ENCODE results near the gene LLCFC1. TPM values are rescaled to one million over a fixed set of nuclear protein-coding genes. Genes with fewer than 3 reads are reported as not detected.

Gene LLCFC1
- total and polyA plus RNA-seq, 2 of the 8 experiments (the other 6 are each of a cell fraction or from before 2014, with no cell fraction given) = not detected

DNA sequence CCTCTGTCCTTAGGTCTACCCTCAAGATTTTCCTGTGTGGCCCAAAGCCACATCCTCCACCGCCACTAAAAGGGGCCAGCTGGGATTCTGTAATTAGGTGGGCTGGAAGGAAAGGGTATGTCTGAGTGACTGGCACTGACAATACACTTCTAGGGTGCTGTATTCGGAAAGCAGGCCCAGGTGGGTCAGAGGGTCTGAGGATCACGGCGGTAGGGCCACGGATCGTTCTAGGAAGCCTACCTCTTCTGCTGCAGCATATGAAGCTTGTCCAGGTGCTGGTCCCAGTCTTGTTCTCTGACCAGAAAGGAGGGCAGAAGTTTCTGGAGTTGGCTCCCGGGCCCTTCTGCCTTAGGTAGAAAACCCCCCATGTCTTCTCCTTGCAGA is 6.2 kb upstream of the LLCFC1 start:
- no peak overlapping the region for H2BK15ac ChIP-seq (ENCODE audit: low read length)

More for the DNA sequence above, 6.2 kb upstream of the LLCFC1 start:
- H3K4me2 ChIP-seq (ENCODE audit: insufficient read depth in 1 of 2, low read depth in 2 of 2, low read length in 2 of 2) = no peak overlapping the region
- no peak overlapping the region for H3K27ac ChIP-seq (ENCODE audit: low read depth, low read length)
- no peaks in the 10 kb centered on the region for H3K9me3 ChIP-seq (ENCODE audit: insufficient read depth in 2 of 2, low read depth in 1 of 2, low read length in 1 of 2)
- ChIA-PET POLR2A (ENCODE audit: partially characterized antibody) (interaction anchor here (1.2 kb wide), 1 partner anchor 13 kb away, joined by 3 read pairs; no protein-coding TSS in a partner anchor), CTCF (ENCODE audit: partially characterized antibody) (interaction anchor here (0.8 to 4.4 kb wide), 14 partner anchors 7 to 70 kb away, joined by 3 to 36 read pairs (median 6); partner anchors contain the start of gene KEL)
- H3K18ac ChIP-seq (ENCODE audit: extremely low read depth, low read length) = no peak overlapping the region
- no peak overlapping the region for H4K8ac ChIP-seq (ENCODE audit: extremely low read depth, insufficient read depth, low read length)
- H4K20me1 ChIP-seq (replicated peaks in 1 of 2; ENCODE audit: control insufficient read depth in 1 of 2, insufficient read depth in 2 of 2, low read length in 2 of 2) = no peaks in the 10 kb centered on the region
- 92% methylated on average over 7 of the region's 7 CpGs; no CpG with 5 or more reads in 1 of the 2 experiments for WGBS, 2 experiments (ENCODE audit: extremely low coverage in 1 of 2, insufficient coverage in 1 of 2, insufficient read length in 1 of 2, insufficient replicate concordance in 2 of 2, low coverage in 1 of 2, low lambda C conversion rate in 2 of 2, missing lambda C conversion rate in 1 of 2)
- no peak overlapping the region for H3K4me3 ChIP-seq (ENCODE audit: extremely low read depth in 1 of 4, insufficient read depth in 2 of 4, low read depth in 3 of 4, low read length in 4 of 4)
- H3K79me1 ChIP-seq (ENCODE audit: low read depth, low read length) = no peaks in the 10 kb centered on the region
- no peak overlapping the region for H2BK120ac ChIP-seq (replicated peaks; ENCODE audit: low read depth, low read length)
- no peak overlapping the region for H3K14ac ChIP-seq (ENCODE audit: insufficient read length)
- no peak for DNase-seq (ENCODE audit: low read depth in 1 of 2, low spot score in 2 of 2)
- no peak overlapping the region for H3K23ac ChIP-seq (ENCODE audit: insufficient read length)
- H3K4ac ChIP-seq (replicated peaks; ENCODE audit: insufficient read length, low read depth, low read length) = no peak overlapping the region
- no peak overlapping the region for H3K56ac ChIP-seq (replicated peaks; ENCODE audit: insufficient read length, low read depth, low read length)
- no peak overlapping the region for H2BK12ac ChIP-seq (ENCODE audit: low read depth, low read length)
- H3K36me3 ChIP-seq (ENCODE audit: control insufficient read depth in 2 of 4, insufficient read depth in 4 of 4, low read length in 3 of 4) = no peaks in the 10 kb centered on the region
- peaks cover 2% of the 10 kb centered on the region; the same call in 1 of the 2 replicates for H3K23me2 ChIP-seq (ENCODE audit: low read depth, low read length)
- no peak for TF ChIP-seq EP300 (IDR thresholded peaks at IDR 0.05; ENCODE audit: borderline replicate concordance in 1 of 2, low read depth in 2 of 2, low read length in 2 of 2)
- TF ChIP-seq CBX8 (IDR thresholded peaks at IDR 0.05; ENCODE audit: borderline replicate concordance, low read depth, low read length) = no peak
- no peak for TF ChIP-seq BCL11A (IDR thresholded peaks at IDR 0.05; ENCODE audit: low read depth in 2 of 2, low read length in 2 of 2)
- no peak for TF ChIP-seq BACH1 (IDR thresholded peaks at IDR 0.05; ENCODE audit: low read length)
- TF ChIP-seq SP4 (IDR thresholded peaks at IDR 0.05; ENCODE audit: low read length) = no peak
- no peak for TF ChIP-seq EZH2 (IDR thresholded peaks at IDR 0.05; ENCODE audit: low read depth, low read length, severe bottlenecking)
- TF ChIP-seq POLR2A (IDR thresholded peaks at IDR 0.05; ENCODE audit: control extremely low read depth in 1 of 2, low read depth in 2 of 2, low read length in 2 of 2) = no peak
- TF ChIP-seq GTF2F1 (IDR thresholded peaks at IDR 0.05; ENCODE audit: borderline replicate concordance, low read depth, low read length) = no peak
- no peak for TF ChIP-seq ATF3 (IDR thresholded peaks at IDR 0.05; ENCODE audit: insufficient read depth, low read depth, low read length)
- no peak for TF ChIP-seq SRF (IDR thresholded peaks at IDR 0.05; ENCODE audit: low read depth, low read length)
- H2BK20ac ChIP-seq (ENCODE audit: low read length) = no peak overlapping the region
- H3K4me1 ChIP-seq (replicated peaks in 1 of 4; ENCODE audit: control insufficient read depth in 3 of 4, insufficient read depth in 4 of 4, low read length in 3 of 4) = peaks cover 0 to 5% (median 2%) of the 10 kb centered on the region in 4 experiments; a peak in 3 of 7 replicates
- no peak for FAIRE-seq
- H4K5ac ChIP-seq (ENCODE audit: insufficient read length, low read depth, low read length) = no peak overlapping the region
- no peak overlapping the region for H4K91ac ChIP-seq (replicated peaks; ENCODE audit: insufficient read length, low read length)
- no peak overlapping the region for H2BK5ac ChIP-seq (ENCODE audit: low read depth, low read length)
- H3K27me3 ChIP-seq (replicated peaks in 1 of 4; ENCODE audit: control insufficient read depth in 3 of 4, extremely low read depth in 1 of 4, insufficient read depth in 3 of 4, low read length in 3 of 4) = no peaks in the 10 kb centered on the region; a peak in 2 of 7 replicates
- H3K9ac ChIP-seq (replicated peaks in 1 of 4; ENCODE audit: extremely low read depth in 1 of 4, low read depth in 3 of 4, low read length in 3 of 4) = no peak overlapping the region
- no peak overlapping the region for H2AK5ac ChIP-seq (ENCODE audit: low read depth, low read length)
- no peaks in the 10 kb centered on the region for H3K79me2 ChIP-seq (ENCODE audit: control insufficient read depth in 1 of 2, insufficient read depth in 2 of 2, low read length in 2 of 2)
- no peak overlapping the region for H2AFZ ChIP-seq (ENCODE audit: low read length)
